Fibroblast of mammary gland (primary cell): Measurements from ENCODE around the gene S100G.
A peak's percentile ranks its signal among the peaks of the same experiment; 100 is the strongest.

Experiments
- DNase-seq: peaks from one replicate; pipeline ENCODE4 v3.0.0-alpha.2; 2010; ENCODE audit warnings: low read depth
- H3K4me3 ChIP-seq: 2 replicates; pipeline ENCODE4 v1.5.1; 2011; ENCODE audit warnings: low read depth, mild to moderate bottlenecking, low read length, moderate library complexity; ENCODE audit not compliant: control insufficient read depth
- CTCF ChIP-seq: conservative IDR thresholded peaks from 2 replicates; pipeline ENCODE4 v1.5.1; 2011; ENCODE audit warnings: low read depth, low read length, inconsistent platforms; ENCODE audit not compliant: control insufficient read depth, insufficient read depth

S100G gene

GRCh38 chrX:16678689-16679088, 28.7 kb downstream of the S100G start:
- no peak for TF ChIP-seq CTCF
- no peak for DNase-seq
- no peak overlapping the region for H3K4me3 ChIP-seq

DNA sequence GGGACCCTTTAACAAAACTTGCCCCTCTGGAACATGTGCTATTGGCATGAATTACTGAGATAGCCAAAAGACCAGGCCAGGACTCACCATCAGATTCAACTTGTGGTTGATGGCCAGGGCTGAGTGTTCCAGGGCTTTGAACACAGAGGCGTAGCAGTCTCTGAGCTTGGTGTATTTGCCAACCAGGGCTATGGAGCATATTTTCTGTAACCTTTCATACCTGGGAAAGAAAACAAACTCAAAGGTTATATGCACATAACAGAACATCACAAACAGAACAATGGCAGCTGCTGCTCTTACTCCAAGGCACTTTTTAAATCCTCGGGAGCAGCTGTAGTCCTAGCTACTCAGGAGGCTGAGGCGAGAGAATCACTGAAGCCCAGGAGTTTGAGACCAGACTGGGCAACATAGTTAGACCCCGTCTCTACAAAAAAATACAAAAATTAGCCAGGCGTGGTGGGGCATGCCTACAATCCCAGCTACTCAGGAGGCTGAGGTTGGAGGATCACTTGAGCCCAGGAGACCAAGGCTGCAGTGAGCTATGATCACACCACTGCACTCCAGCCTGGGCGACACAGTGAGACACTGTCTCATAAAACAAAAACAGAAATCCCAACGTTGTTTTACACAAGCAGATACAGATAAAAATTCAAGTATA, 33.2 kb downstream of the S100G start:
- no peak for DNase-seq
- no peak overlapping the region for H3K4me3 ChIP-seq
- no peak for TF ChIP-seq CTCF

DNA sequence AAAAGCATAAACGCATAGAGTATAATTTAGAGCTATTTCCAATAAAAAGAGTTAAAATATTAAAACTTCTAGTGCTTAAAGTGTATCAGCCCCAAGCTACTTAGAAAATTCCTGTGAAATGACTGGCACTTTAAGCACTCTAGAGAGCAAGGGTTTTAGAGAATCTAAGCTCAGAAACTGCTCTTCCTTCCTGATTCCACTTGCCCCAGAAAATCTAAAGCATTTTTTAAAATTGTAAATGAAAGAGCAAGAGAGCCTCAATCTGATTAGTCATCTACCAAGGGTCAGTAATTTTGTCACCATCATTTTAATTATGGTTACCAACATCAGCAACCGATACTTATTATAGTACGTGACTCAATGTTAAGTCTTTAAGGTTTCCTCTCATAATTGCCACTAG, 37.6 kb downstream of the S100G start:
- no peak overlapping the region for H3K4me3 ChIP-seq
- no peak for DNase-seq
- TF ChIP-seq CTCF = no peak

DNA sequence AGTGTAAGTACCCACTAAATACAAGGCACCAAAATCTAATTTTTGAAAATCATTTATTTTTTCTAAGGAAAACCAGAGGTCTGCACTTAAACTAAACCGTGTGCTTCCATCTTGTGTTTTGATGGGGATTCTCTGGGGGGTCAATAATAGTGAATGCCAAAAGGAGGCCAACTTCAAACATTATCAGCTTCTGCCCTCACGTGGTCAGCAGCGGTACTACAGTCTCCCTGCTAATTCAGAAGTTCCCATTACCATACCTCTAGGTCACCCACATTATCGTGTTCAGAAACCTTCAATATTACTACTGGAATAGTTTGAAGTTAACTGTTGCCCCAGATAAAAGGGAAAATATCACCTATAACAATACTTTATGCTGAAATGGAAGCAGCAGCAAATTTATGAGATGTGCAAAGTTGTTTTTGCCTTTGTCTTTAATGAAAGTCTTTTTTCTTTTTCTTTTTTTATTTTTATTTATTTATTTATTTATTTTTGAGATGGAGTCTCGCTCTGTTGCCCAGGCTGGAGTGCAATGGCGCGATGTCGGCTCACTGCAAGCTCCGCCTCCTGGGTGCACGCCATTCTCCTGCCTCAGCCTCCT, 45.2 kb downstream of the S100G start:
- no peak overlapping the region for H3K4me3 ChIP-seq

DNA sequence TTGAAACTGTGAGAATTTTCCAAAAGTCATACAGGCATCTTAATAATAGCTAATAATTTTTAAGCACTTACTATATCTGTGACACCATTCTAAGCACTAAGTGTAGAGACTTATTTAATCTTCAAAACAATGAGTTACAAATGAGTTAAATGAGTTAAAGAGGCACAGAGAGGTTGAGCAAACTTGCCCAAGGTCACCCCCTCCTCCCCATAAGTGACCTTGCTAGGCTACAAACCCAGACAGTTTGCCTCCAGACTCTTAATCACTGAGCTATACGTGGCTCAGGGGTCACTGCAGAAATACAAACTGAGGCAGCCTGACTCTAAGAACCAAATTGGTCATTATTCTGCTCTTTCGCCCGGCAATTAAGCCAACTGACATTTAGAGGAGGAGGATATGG, 47.0 kb downstream of the S100G start:
- no peak for TF ChIP-seq CTCF
- H3K4me3 ChIP-seq = no peak overlapping the region
- no peak for DNase-seq

More for the DNA sequence above, 45.2 kb downstream of the S100G start:
- peak; percentile 95 for TF ChIP-seq CTCF
- DNase-seq = peak; percentile 70

DNA sequence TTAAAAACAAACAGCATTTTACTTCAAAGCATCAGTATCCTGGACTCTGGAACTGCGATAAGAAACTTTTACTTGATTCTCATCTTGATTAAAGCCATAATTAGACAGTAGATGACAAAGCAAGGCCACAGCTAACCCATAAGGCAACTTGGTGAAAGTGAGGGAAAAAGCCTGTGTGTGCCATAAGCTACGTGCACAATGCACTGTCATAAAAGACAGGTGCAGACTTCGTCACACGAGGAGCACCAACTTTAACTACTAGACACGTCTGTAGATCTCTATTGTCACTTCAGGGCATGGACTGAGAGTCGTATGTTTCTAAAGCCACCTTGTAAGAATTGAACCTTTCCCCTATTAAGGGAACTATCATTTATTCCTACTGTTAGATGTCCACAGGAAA, 49.4 kb downstream of the S100G start:
- DNase-seq = no peak
- H3K4me3 ChIP-seq = no peak overlapping the region
- TF ChIP-seq CTCF = no peak
